HCT116 (cell line): ENCODE results near the gene PTGR1. TPM values are rescaled to one million over a fixed set of nuclear protein-coding genes. Genes with fewer than 3 reads are reported as not detected.
"Not testable (repeated sequence)": the region's sequence is repeated elsewhere in the genome, so short reads cannot be mapped to it uniquely, and the experiment has no call there.

Source experiments
- ATAC-seq: fragments of 200-7000 bp; cut with Tn5 transposase; 2 replicates; pipeline ENCODE4 v1.9.1; 2020; ENCODE audit warnings: mild to moderate bottlenecking, moderate library complexity
- BruUV-seq: library from RNA; stranded (reverse); fragments of 400-500 nt; replicated peaks from 2 replicates; lab custom pipeline; 2021; lab: Mats Ljungman, UMichigan
- CTCF ChIA-PET: fragments of 300-600 bp; sonication (Branson Sonifier 250); formaldehyde crosslinking; loops from one replicate; lab custom pipeline; 2021; ENCODE audit warnings: antibody characterized with exemption; lab: Charles Lee
- POLR2A ChIA-PET: fragments of 300-600, 350-600 bp; sonication (Branson Sonifier 250); formaldehyde crosslinking; loops from one replicate; lab custom pipeline; 2021; ENCODE audit warnings: antibody characterized with exemption; lab: Charles Lee
- RAD21 ChIA-PET, 2 experiments: fragments of 300-600 bp; sonication (Branson Sonifier 250); formaldehyde crosslinking; loops; one replicate each; lab custom pipeline; 2023; ENCODE audit warnings: low total read pairs in 2 of 2; ENCODE audit not compliant: uncharacterized antibody in 2 of 2, unreplicated experiment in 2 of 2, low non-redundant PET in 1 of 2; lab: Charles Lee
- DNase-seq: peaks from one replicate; pipeline ENCODE4 v3.0.0-alpha.2; 2010; ENCODE audit warnings: low read depth, low spot score
- H2AFZ ChIP-seq: fragments of 200-600 bp; shearing (Covaris generic), sonication (generic); 2 replicates; pipeline ENCODE4 v1.6.1; 2017; ENCODE audit warnings: low read depth, mixed run types, mixed read lengths, antibody characterized with exemption, low read length; ENCODE audit not compliant: poor library complexity, severe bottlenecking
- H3K27ac ChIP-seq: 2 replicates; pipeline ENCODE4 v1.5.1; 2012; ENCODE audit warnings: low read depth, low read length
- H3K27me3 ChIP-seq: fragments of 200-600 bp; sonication (generic); 2 replicates; pipeline ENCODE4 v1.6.1; 2016; ENCODE audit warnings: mixed run types, low read length, mixed read lengths; ENCODE audit not compliant: insufficient read depth
- H3K36me3 ChIP-seq, 2 experiments: fragments of 200-500 bp in 1 of 2; fragments of 200-600 bp in 1 of 2; sonication (Bioruptor generic) in 1 of 2; sonication (generic) in 1 of 2; 2 replicates each; pipeline versions ENCODE4 v1.5.1 to v1.6.1; 2014 to 2016; ENCODE audit warnings: low read length in 2 of 2, inconsistent platforms in 1 of 2, mixed read lengths in 1 of 2, mixed run types in 1 of 2; ENCODE audit not compliant: insufficient read depth in 2 of 2, control insufficient read depth in 1 of 2
- H3K4me1 ChIP-seq, 2 experiments: fragments of 200-600 bp in 1 of 2; sonication (generic) in 1 of 2; 2 replicates each; pipeline versions ENCODE4 v1.5.1 to v1.6.1; 2012 to 2017; ENCODE audit warnings: low read length in 2 of 2, inconsistent platforms in 1 of 2, mild to moderate bottlenecking in 1 of 2, mixed read lengths in 1 of 2, mixed run types in 1 of 2, moderate library complexity in 1 of 2; ENCODE audit not compliant: insufficient read depth in 2 of 2, control insufficient read depth in 1 of 2
- H3K4me2 ChIP-seq: fragments of 200-600 bp; sonication (generic); 2 replicates; pipeline ENCODE4 v1.6.1; 2017; ENCODE audit warnings: mixed run types, low read length, mixed read lengths
- H3K4me3 ChIP-seq, 2 experiments: fragments of 200-600 bp in 1 of 2; sonication (generic) in 1 of 2; replicated peaks in 1 of 2; 2 replicates each; pipeline ENCODE4 v1.5.1; 2011 to 2016; ENCODE audit warnings: low read length in 2 of 2, control low read depth in 1 of 2, low read depth in 1 of 2, mild to moderate bottlenecking in 1 of 2, mixed read lengths in 1 of 2, mixed run types in 1 of 2
- H3K79me2 ChIP-seq: fragments of 200-600 bp; sonication (generic); 2 replicates; pipeline ENCODE4 v1.6.1; 2017; ENCODE audit warnings: mild to moderate bottlenecking, mixed run types, low read length, moderate library complexity, mixed read lengths; ENCODE audit not compliant: insufficient read depth
- H3K9ac ChIP-seq: fragments of 200-600 bp; sonication (generic); 2 replicates; pipeline ENCODE4 v1.6.1; 2016; ENCODE audit warnings: low read length, mixed read lengths
- H3K9me2 ChIP-seq: fragments of 200-600 bp; sonication (generic), shearing (Covaris generic); 2 replicates; pipeline ENCODE4 v1.6.1; 2017; ENCODE audit warnings: mixed run types, mild to moderate bottlenecking, moderate library complexity; ENCODE audit not compliant: insufficient read depth
- H3K9me3 ChIP-seq, 2 experiments: fragments of 200-500 bp in 1 of 2; fragments of 200-600 bp in 1 of 2; sonication (Bioruptor generic) in 1 of 2; sonication (generic) in 1 of 2; 2 replicates each; pipeline ENCODE4 v1.6.1; 2014 to 2017; ENCODE audit warnings: low read length in 2 of 2, mixed read lengths in 2 of 2, inconsistent platforms in 1 of 2, low read depth in 1 of 2, mild to moderate bottlenecking in 1 of 2, mixed run types in 1 of 2, moderate library complexity in 1 of 2; ENCODE audit not compliant: control insufficient read depth in 1 of 2, insufficient read depth in 1 of 2
- H4K20me1 ChIP-seq: fragments of 200-600 bp; sonication (generic), shearing (Covaris generic); 2 replicates; pipeline ENCODE4 v1.6.1; 2017; ENCODE audit warnings: mixed run types, mild to moderate bottlenecking, moderate library complexity; ENCODE audit not compliant: insufficient read depth
- EZH2 ChIP-seq: fragments of 200-600 bp; sonication (generic); IDR thresholded peaks from 2 replicates; pipeline ENCODE4 v1.6.1; 2017; ENCODE audit warnings: antibody characterized with exemption, mixed run types
- JUND ChIP-seq: IDR thresholded peaks from 2 replicates; pipeline ENCODE4 v1.6.1; 2012
- SRF ChIP-seq: IDR thresholded peaks from 2 replicates; pipeline ENCODE4 v1.6.1; 2012; ENCODE audit warnings: low read depth
- intact Hi-C: fragments of 100-400 bp; cut with micrococcal nuclease; formaldehyde crosslinking; loops from 2 replicates; pipeline ENCODE4 v1.10.0; 2022
- total RNA-seq: library from RNA; stranded (reverse); gene quantifications from one replicate; pipeline ENCODE4 v1.2.1, GENCODE V29; 2021; ENCODE audit not compliant: unreplicated experiment

Gene PTGR1
- total RNA-seq, 1 experiment from 2014 or later: 53.9 TPM

DNA sequence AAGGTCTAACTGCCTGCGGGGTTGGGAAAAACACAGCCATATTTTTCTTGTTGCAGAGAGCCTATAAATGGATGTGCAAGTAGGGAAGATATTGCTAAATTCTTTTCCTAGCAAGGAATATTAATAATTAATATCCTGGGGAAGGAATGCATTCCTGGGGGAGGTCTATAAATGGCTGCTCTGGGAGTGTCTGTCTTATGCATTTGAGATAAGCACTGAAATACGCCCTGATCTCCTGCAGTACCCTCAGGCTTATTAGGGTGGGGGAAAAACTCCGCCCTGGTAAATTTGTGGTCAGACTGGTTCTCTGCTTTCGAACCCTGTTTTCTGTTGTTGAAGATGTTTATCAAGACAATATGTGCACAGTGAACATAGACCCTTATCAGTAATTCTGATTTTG, 31.3 kb downstream of the PTGR1 start:
- ATAC-seq, BruUV-seq, H3K9me2 ChIP-seq, CTCF ChIA-PET, H3K27ac ChIP-seq, H3K79me2 ChIP-seq, H2AFZ ChIP-seq, H3K4me3 ChIP-seq, DNase-seq, POLR2A ChIA-PET, H4K20me1 ChIP-seq, intact Hi-C loops, H3K9me3 ChIP-seq, H3K9ac ChIP-seq, H3K27me3 ChIP-seq, H3K4me1 ChIP-seq, RAD21 ChIA-PET, H3K4me2 ChIP-seq: not testable (repeated sequence)
- peaks cover 43 to 48% of the 10 kb centered on the region in 2 experiments for H3K36me3 ChIP-seq

DNA sequence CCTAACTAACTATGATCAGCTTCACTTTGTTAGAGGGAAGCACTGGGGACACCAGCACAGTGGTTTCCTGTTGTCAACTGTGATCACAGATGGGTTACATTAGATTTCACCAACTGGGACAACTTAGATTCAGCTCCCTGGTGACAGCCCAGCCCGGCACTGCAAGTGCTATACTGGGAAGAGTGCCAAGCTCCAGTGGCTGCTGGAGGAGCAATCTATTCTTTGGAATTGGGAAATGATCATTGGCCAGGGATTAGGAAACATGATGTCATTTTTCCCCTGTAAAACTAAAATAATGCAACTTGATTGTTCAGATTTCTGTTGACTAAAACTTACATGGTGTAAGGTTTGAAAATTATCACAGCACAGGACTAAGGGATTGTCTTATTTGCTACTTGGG, 33.2 kb downstream of the PTGR1 start:
- intact Hi-C loops: no loop called here
- Histone ChIP-seq H3K27ac (no peak overlapping the region), H3K9ac (no peak overlapping the region), H3K27me3 (no peaks in the 10 kb centered on the region), H3K4me2 (no peak overlapping the region), H3K4me3 (no peak overlapping the region), H3K9me3 (no peaks in the 10 kb centered on the region), H3K79me2 (no peaks in the 10 kb centered on the region), H3K9me2 (no peaks in the 10 kb centered on the region), H3K4me1 (no peaks in the 10 kb centered on the region), H3K36me3 (peaks cover 37 to 40% of the 10 kb centered on the region in 2 experiments), H4K20me1 (no peaks in the 10 kb centered on the region), H2AFZ (no peak overlapping the region)
- no TSS peak for BruUV-seq
- ATAC-seq (no peak), DNase-seq (no peak)
- ChIA-PET POLR2A (no interaction called here), CTCF (no interaction called here), RAD21 (no interaction called here)
- TF ChIP-seq EZH2 (no peak), SRF (no peak), JUND (no peak)
